ENCODE data around the gene CCKAR.

Gene CCKAR

DNA sequence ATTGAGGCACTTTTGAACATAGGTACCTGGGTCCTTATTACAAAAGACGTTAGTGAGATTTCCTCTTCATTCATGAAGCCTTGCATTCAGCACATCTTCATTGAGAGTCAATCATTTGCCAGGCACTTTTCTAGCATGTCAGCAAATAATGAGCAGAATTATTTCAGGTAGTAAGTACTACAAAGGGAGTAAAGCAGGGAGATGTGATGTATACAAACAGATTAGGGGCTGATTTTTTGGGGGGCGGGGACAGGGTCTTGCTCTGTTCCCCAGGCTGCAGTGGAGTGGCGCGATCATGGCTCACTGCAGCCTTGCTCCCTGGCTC, 638 bp upstream of the CCKAR start:
- no peak for DNase-seq (ENCODE audit: low read depth in 2 of 2)

DNA sequence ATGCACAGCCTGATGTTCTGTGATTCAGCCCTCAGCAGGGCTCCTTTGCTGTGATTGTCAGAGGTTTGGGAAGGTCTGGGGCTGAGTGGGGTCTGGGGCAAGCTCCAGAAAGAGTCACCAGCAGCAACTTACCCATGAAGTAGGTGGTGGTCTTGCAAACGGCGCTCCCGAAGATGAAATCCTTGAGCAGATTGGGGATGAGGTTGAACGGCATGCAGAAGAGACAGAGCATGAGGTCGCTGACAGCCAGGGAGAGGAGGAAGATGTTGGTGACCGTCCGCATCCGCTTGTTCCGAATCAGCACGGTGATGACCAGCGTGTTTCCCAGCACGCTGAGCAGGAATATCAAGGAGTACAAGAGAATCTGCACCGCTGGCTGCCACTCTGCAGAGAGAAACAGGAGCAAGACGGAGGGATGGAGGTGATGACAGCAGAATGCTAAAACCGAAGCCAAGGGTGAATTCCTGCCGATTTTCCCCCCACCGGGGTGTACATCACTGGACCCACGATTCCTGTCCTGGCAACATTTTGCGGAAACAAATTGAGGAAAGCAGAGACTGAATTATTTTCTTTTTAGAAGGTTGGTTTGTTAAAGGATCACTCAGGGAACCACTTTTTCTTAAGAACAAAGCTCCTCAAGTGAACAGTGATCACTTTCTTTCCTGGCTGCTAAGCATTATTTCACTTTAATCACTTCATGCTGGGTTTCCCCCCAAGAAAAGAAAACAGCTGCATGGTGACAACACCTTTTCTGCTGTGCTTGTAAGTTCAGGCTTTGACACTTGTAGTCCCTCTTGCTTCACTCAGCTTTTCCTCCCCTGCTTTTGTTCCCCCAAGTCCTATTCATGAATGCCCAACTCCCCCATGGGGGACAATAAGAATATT, 941 bp downstream of the CCKAR start:
- no peak for DNase-seq (ENCODE audit: low read depth in 2 of 2)

- DNase-seq (ENCODE audit: low read depth in 2 of 2), result no peak
Measured at GRCh38 chr4:26485684-26486083, 4.6 kb downstream of the CCKAR start.

DNA sequence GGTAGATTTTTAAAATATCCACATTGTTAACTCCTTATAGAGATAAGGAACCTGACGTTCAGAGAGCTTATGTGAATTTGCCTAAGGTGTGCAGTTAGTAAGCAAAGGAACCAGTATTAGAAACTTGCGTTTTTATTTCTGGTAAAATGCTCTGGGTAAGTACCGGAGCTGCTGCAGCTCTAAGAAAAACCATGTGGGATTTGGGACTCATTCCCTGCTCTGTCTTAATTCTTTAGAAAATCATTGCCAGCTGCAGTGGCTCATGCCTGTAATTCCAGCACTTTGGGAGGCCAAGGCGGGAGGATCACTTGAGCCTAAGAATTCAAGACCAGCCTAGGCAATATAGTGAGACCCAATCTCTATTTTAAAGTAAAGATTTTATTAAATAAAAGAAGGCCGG, 5.8 kb downstream of the CCKAR start:
- no peak for DNase-seq (ENCODE audit: low read depth in 2 of 2)

DNA sequence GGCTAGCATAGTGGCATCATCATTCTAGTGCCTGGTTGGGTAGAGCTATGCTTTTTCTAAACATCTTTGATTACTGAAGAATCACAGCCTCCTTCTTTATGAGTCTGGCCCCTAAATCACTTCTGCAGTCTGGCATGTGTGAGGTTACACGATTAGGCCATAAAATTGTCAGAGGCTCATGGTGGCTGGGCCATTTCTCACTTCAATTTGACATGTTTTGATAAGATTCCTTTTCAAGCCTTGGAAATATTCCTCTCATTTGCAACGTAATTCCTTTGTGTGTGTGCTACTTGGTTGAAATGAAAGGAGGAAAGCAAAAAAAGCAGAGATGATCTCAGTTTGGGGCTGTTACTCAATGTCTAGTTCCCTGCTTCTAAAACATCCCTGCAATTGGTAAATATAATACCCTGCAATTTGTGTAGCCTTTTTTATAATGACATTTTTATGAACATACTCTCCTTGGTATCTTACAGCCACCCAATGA, 6.2 kb downstream of the CCKAR start:
- DNase-seq (ENCODE audit: low read depth in 2 of 2), result no peak

DNA sequence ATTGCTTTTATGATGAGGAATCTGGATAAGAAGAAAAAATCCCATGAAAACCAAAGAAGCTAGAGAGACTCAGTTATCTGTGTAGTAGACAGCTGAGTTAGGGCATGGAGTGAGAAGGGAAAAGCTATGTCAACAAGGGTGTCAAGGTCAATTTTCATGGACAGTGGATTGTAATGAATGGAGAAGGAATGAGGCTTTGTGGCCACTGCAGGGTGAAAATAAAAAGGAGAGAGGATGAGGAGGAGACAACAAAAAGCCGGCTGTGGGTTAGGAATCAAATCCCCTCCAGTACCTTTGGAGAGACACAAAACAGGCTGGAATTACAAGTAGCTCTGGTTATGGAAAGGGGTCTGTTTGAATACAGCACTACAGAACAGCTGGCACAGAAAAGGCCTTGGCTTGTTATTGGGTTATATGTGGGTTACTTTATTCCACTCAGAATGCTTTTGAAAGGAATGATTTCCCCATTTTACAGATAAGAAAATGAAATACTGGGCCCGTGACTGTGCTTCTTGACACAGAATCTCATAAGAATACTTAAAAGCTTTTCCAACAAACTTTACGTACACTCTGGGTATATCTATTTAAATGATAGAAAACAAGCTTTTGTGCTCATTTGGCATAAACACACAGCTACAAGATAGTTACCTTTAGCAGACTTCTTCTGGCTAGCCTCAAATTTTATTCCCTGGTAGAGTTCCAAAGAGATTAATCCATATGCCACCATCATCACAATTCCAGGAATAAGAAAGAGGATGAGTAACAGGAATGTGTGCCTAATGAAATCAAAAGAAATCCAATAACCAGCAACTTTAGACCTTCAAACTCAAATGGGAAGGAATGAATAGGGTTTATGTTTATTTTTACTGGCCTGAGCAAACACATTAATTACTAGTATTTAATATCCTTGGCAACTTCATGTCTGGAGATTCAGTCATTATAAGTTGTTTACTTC, 7.5 kb downstream of the CCKAR start:
- DNase-seq (ENCODE audit: low read depth in 2 of 2), result no peak

DNA sequence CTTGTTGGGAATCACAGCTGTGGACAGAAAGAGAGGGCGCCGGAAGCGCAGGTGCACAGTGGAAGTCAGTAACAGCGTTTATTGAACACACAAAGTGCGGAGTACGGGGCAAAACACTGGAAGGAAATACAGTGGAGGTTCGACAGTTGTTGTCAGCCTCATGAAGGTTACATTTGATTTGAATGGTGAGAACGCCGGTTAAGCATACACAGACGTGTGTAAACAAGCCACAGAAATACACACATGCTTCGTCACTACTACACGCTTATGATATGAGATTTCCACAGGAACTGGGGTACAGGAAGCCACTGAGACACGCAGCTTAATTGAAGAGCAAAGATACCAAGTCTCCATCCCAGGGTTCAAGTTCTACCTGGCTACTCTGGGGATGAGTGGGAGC, 12.0 kb downstream of the CCKAR start:
- no peak for DNase-seq (ENCODE audit: low read depth in 2 of 2)

GRCh38 chr4:26476545-26476944, 13.7 kb downstream of the CCKAR start:
- DNase-seq (ENCODE audit: low read depth in 2 of 2), result no peak

DNA sequence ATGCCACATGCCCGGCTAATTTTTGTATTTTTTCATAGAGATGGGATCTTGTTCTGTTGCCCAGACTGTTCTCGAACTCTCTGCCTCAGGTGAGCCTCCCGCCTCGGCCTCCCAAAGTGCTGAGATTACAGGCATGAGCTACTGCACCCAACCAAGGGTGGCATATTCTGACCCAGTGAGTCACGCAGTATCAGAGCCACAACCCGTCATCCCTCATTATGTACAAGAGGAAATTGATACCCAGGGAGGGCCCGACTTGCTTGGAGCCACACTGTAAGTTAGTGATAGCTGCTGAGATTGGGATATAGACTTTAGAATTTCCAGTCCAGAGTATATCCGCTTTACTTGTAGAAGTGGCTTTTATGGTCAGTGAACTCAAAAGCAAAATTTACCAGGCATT, 14.6 kb downstream of the CCKAR start:
- DNase-seq (ENCODE audit: low read depth in 2 of 2), result no peak

DNA sequence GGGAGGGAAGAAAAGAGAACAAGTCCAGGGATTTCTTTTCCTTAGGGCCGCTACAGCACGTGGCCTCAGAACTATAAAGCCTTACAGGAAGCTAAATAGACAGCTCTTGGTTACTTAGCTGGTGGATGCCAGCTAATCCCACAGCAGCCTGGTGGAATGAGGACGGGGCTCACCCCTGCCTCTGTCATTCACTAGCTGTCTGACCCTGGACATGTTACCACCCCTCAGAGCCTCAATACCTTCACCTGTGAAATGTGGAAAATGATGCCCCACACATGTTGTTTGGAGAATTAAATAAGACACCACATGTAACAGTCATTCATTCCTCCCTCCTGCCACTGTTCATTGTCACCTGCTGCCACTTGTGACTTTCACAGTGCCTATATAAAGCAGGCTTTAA, 15.7 kb downstream of the CCKAR start:
- no peak for DNase-seq (ENCODE audit: low read depth in 2 of 2)

DNA sequence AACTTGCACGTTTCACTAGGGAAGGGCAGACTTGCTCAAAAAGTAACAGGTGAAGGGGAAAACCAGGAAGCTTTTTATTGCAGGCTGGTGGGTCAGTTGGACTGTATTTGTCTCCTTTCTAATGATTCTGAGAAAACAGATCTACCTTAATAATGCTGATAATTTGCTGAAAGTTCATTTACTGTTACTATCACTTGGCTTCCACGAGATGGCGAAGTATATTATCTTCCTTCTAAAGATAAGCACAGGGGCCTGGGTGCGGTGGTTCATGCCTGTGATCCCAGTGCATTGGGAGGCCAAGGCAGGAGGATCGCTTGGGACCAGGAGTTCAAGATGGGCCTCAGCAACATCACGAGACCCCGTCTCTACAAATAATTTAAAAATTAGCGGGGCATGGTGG, 16.4 kb downstream of the CCKAR start:
- no peak for DNase-seq (ENCODE audit: low read depth in 2 of 2)

GRCh38 chr4:26471890-26472289, 18.4 kb downstream of the CCKAR start:
- no peak for DNase-seq (ENCODE audit: low read depth in 2 of 2)

- no peak for DNase-seq (ENCODE audit: low read depth in 2 of 2)
Measured at GRCh38 chr4:26468977-26469376, 21.3 kb downstream of the CCKAR start.

DNA sequence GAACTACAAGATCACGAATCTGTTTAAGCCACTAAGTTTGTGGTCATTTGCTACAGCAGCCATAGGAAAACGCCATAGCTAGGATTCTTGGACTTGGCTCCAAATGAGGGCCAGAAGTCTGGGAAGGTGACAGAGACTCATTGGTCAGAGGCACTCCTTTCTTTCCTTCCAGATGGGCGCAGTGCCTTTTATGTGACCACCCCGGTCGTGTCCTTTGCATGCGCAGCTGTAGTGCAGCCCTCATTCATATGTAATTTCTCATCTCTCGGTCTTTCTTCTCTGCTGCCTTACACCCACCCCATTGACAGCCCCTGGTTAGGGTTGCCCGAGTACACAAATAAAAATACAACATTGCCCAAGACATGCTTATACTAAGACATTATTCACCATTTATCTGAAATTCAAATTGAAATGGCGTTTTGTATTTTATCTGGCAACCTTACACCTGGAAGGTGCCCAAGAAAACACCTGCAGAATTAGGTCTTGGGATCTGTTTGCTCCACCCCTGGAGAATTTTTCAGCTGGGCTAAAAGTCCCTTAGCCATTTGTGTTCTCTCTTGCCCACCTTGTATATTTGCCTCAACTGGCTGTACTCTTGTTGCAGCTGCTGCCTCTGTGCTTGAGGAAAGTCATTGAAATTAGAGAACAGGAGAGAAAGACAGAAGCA, 21.9 kb downstream of the CCKAR start:
- no peak for DNase-seq (ENCODE audit: low read depth in 2 of 2)

DNA sequence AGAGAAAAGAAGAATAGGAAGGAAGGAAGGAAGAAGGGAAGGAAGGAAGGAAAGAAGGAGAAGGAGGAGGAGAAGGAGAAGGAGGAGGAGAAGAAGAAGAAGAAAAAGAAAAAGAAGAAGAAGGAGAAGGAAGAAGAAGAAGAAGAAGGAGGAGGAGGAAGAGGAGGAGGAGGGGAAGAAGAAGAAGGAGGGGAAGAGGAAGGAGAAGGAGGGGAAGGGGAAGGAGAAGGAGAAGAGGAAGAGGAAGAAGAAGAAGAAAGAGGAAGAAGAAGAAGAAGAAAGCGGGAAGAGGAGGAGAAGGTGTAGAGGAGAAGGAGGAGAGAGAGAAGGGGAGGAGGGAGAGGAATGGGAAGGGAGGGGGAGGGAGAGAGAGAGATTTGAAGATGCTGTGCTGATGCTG, 22.6 kb downstream of the CCKAR start:
- no peak for DNase-seq (ENCODE audit: low read depth in 2 of 2)

- no peak for DNase-seq (ENCODE audit: low read depth in 2 of 2)
Measured at GRCh38 chr4:26466578-26467270, 23.6 kb downstream of the CCKAR start.

DNA sequence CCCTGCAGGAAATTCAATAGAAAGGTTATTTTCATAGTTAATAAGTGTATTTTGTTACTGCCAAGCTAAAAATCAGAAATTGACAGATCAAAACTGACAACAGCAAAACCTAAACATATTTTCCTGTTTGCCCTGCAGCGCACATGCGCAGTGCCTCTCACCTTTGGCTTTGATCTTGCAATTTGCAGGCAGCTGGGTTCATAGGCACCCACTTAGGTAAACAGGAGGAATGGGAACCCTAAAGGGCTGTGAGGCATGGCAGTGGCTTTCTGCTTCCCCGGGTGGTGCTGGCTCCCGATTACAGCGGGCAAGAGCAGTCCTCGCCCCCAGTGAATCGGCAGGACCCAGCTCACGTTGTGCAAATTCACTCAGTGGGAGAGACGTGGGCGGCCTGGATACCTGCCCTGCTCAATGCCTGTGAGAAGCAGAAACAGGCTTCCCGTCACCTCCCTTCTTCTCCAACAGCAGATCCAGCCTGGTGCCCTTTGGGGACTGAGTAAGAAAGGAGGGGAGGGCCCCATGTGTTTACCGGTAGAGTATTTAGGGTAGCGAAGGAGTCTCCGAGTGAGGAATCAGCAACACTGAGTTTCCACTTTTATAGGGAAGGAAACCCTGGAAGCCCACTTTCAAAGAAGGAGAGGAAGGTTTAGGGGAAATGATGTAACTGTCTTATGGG, 25.7 kb downstream of the CCKAR start:
- DNase-seq (ENCODE audit: low read depth in 2 of 2), result no peak

DNA sequence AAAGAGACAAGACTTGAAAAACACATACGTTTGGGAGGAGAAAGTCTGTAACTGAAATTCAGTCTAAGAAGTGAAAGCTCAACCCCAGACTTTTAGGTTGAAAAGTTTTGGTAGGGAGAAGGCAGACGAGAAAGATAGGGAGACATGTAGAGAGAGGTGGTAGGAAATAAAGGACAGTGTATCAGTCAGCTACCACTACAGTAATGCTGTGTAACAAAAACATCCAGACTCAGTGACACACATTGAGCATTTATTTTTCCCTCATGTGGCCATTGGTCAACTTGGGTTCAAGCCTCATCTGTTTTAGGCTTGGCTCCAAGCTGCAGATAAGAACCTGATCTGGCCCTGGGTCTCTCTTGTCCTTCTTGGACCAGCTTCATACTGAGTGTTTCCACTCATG, 26.9 kb downstream of the CCKAR start:
- no peak for DNase-seq (ENCODE audit: low read depth in 2 of 2)

DNA sequence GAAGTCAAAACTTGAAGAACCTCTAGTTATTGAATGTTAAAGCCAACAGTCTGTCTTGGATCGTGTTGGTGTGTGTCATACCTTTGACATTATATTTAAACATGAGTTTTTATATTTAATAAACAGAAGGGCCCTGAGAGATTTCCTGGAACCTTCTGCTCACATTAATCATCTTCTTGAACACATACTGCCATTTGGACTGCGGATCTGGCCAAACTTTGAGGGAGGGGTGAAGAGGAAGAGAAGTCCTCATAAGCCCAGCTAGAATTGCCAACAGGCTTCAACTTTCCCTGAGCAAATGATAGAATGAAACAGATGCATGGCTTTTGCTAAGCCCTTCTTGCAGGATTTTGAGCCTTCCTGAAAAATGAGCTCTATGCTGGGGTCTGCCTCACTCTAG, 27.4 kb downstream of the CCKAR start:
- DNase-seq (ENCODE audit: low read depth in 2 of 2), result no peak

DNA sequence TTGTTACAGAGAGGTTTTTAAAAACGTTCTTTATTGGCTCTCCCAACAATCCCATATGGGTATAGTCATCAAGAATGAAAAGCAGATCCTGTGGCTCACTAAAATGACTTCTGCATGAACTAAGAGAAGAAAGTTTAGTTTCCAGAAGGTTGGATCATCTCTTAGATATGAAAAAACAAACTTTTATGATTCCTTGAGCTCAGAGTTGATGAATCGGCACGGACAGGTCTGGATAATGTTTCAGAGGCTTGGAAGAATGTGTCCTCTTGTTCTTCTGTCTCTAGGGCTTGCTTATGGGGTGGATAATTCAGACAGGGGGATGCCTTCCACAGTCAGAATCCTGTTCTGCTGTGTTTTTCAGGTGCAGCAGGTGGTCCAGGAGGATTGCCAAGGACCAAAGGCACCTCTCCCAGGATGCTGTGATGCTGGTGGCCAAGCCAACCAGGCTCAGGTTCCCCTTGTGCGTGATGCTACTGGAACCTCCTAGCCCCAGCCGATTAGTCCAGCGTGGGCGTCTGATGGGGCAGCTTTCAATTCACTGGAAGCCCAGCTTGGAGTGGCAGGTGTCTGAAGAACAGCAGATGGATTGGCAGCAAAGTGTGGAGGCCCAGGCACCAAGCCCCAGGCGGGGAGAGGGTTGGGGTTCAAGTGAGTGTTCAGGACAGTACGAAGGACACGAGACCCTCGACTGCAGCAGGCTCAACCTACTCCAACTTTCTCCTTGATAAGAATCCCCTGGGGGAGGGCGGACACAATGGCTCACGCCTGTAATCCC, 30.3 kb downstream of the CCKAR start:
- DNase-seq (ENCODE audit: low read depth in 2 of 2), result no peak
